Pancreas (tissue), 10 donors: Measurements from ENCODE around the gene KMT2A. TPM values are rescaled to one million over a fixed set of nuclear protein-coding genes. Genes with fewer than 3 reads are reported as not detected.
"Not testable (repeated sequence)": the region's sequence is repeated elsewhere in the genome, so short reads cannot be mapped to it uniquely, and the experiment has no call there.

ENCODE experiments used
- ATAC-seq, 4 donors: fragments of 200-7000 bp; cut with Tn5 transposase; one replicate each; pipeline versions ENCODE4 v1.8.0 to v1.9.1; 2020; ENCODE audit warnings: mild to moderate bottlenecking in 4 of 4, moderate library complexity in 4 of 4
- DNase-seq, 6 donors: peaks; one replicate each; pipeline ENCODE4 v3.0.0-alpha.2; 2020
- FAIRE-seq: peaks from 2 replicates; lab custom pipeline; 2012; peaks lifted over from hg19 to GRCh38; lab: Jason Lieb, UNC
- H3K27ac ChIP-seq, 4 donors: fragments of 200-600 bp; sonication (generic); 1 replicate in 3 of 4; 2 replicates in 1 of 4; pipeline versions ENCODE4 v1.5.0 to v1.8.0; 2020
- H3K27me3 ChIP-seq, 4 donors: fragments of 200-600 bp; one replicate each; pipeline ENCODE4 v1.8.0; 2021
- H3K36me3 ChIP-seq, 3 donors: fragments of 200-600 bp; sonication (generic) in 1 of 3; one replicate each; pipeline versions ENCODE4 v1.5.0 to v1.8.0; 2020 to 2021
- H3K4me1 ChIP-seq, 3 donors: fragments of 200-600 bp; one replicate each; pipeline ENCODE4 v1.8.0; 2021
- H3K4me3 ChIP-seq, 4 donors: fragments of 200-600 bp; sonication (generic) in 2 of 4; one replicate each; pipeline versions ENCODE4 v1.5.0 to v1.8.0; 2020 to 2021
- H3K9me3 ChIP-seq, 4 donors: fragments of 200-600 bp; one replicate each; pipeline ENCODE4 v1.8.0; 2021
- WGBS, 2 donors: extraction: QIAGEN DNeasy Blood & Tissue Kit; methylation state at CpG; one replicate each; pipeline ENCODE4 v1.1.7; 2013; 5-methylcytosine and 5-hydroxymethylcytosine counted together
- intact Hi-C, 3 donors: fragments of 100-400 bp; cut with DNase I; formaldehyde crosslinking; loops; one replicate each; pipeline versions ENCODE4 v1.11.1 to v1.14.2; 2022
- polyA plus RNA-seq, 2 donors: library from polyadenylated mRNA; stranded (reverse); fragments of 200-250 nt; gene quantifications; one replicate each; pipeline ENCODE4 v1.2.3, GENCODE V29; 2013
- total RNA-seq, 6 donors: library from RNA; stranded (reverse); fragmentation: NEBNext Ultra II Directional in 4 of 6; extraction: Animal tissue kit (Norgen Biotek cat#: 25700) in 4 of 6; gene quantifications; one replicate each; pipeline versions ENCODE4 v1.2.1 to v1.2.4, GENCODE V29; 2021 to 2023
- TF ChIP-seq, protein P1 (sequence below), 4 donors: fragments of 200-600 bp; sonication (generic) in 3 of 4; IDR thresholded peaks; one replicate each; pipeline versions ENCODE4 v1.5.0 to v1.8.0; 2021; ENCODE audit warnings: antibody characterized with exemption in 4 of 4
- donor health status: healthy with polysubstance abuse.
- donor health status: DM: no; HTN: no; CAD: no; lungs with moderate emphysema.
- donor health status: DM: no; HTN: no; CAD: no.
- donor health status: control.
- donor health status: control.
- donor health status: Bipolar disorder and iron deficiency.
- donor health status: DM: yes; HTN: yes; CAD: no.
- donor health status: DM: no; HTN: no; CAD: no.
- donor health status: DM: no; HTN: no; CAD: no.
- donor health status: DM: yes; HTN: yes; CAD: no.

KMT2A gene
- total and polyA plus RNA-seq, 8 donors = 13.9 to 46.3 (median 32.4) TPM

GRCh38 chr11:118570787-118571186 lies 134.5 kb downstream of the KMT2A start:
- WGBS, 2 donors = 96 to 97% methylated on average over 1 of the region's 1 CpG
- Histone ChIP-seq H3K4me1 (peaks cover 6 to 27% (median 7%) of the 10 kb centered on the region in 3 donors), H3K4me3 (no peak overlapping the region), H3K36me3 (no peaks in the 10 kb centered on the region), H3K9me3 (no peaks in the 10 kb centered on the region), H3K27ac (no peak overlapping the region), H3K27me3 (no peaks in the 10 kb centered on the region)
- no peak for ATAC-seq
- DNase-seq = no peak
- TF ChIP-seq, protein P1, sequence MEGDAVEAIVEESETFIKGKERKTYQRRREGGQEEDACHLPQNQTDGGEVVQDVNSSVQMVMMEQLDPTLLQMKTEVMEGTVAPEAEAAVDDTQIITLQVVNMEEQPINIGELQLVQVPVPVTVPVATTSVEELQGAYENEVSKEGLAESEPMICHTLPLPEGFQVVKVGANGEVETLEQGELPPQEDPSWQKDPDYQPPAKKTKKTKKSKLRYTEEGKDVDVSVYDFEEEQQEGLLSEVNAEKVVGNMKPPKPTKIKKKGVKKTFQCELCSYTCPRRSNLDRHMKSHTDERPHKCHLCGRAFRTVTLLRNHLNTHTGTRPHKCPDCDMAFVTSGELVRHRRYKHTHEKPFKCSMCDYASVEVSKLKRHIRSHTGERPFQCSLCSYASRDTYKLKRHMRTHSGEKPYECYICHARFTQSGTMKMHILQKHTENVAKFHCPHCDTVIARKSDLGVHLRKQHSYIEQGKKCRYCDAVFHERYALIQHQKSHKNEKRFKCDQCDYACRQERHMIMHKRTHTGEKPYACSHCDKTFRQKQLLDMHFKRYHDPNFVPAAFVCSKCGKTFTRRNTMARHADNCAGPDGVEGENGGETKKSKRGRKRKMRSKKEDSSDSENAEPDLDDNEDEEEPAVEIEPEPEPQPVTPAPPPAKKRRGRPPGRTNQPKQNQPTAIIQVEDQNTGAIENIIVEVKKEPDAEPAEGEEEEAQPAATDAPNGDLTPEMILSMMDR (IDR thresholded peaks at IDR 0.05) = no peak
- intact Hi-C loops = no loop called here
- no peak for FAIRE-seq

- intact Hi-C loops, H3K27me3 ChIP-seq, DNase-seq, FAIRE-seq, H3K9me3 ChIP-seq, H3K36me3 ChIP-seq: not testable (repeated sequence)
- peaks cover 10 to 35% (median 11%) of the 10 kb centered on the region in 3 donors for H3K4me1 ChIP-seq
- peak overlapping the region; percentile 95 to 99 (median 98) for H3K27ac ChIP-seq
- H3K4me3 ChIP-seq = peak overlapping the region; percentile 89 to 95 (median 90)
- WGBS, 2 donors = 12 to 26% methylated on average over 15 of the region's 15 CpGs
- ATAC-seq = peak in 2 of 4 donors; percentile 8 to 18
Measured at GRCh38 chr11:118571701-118572060, 135.4 kb downstream of the KMT2A start.

DNA sequence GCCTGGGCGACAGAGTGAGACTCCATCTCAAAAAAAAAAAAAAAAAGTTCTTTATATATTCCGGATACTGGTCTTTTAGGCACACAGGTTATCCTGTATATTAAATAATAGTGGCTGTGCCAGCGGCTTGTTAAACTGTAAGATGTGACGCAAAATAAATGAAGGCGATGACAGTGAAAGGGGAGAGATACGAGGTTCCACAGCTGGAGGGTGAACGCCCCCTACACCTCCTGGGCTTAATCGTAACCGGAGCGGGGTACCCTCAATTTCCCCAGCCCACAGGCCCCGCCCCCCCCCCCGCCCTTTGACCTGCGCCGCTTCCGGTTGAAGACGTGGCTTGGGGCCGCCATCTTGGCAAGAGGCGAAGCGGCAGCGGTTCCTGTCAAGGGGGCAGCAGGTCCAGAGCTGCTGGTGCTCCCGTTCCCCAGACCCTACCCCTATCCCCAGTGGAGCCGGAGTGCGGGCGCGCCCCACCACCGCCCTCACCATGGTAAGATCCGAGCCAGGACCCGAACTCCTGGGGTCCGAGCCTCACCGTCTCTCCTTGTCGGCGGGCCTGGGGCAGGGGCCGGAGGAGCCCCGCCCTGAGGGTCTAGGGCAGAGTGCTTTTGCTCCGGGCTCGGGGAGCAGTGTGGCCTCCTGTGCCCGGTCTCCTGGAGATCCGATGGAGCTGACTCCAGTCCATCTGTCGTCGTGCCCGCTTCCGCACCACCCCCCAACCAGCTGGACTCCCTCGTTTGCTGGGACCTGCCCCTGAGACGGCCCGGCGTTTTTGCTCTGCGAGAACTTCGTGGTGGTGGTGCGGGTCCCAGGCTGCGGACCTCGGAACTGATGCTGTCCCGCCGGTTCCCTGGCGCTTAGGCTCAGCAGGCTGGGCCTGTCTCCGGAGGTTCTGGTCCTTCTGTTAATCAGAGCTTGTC lies 136.0 kb downstream of the KMT2A start, which contains the start of gene ARCN1:
ARCN1 (plus strand) TSS at position 349 of the 920 bp plus-strand sequence; CDS start at position 488, 139 bp downstream.
- FAIRE-seq (no peak), DNase-seq (peak; percentile 72 to 93 (median 80)), ATAC-seq (peak; percentile 89 to 93 (median 90))
- H3K36me3 ChIP-seq = no peaks in the 10 kb centered on the region
- peak within 1 kb of the TSS; percentile 89 to 95 (median 90) for H3K4me3 ChIP-seq
- no peaks in the 10 kb centered on the region for H3K9me3 ChIP-seq
- intact Hi-C loops = no loop called here
- H3K27me3 ChIP-seq = no peaks in the 10 kb centered on the region
- WGBS, 2 donors = 0% methylated on average over 49 to 55 of the region's 55 CpGs
- TF ChIP-seq, protein P1 (IDR thresholded peaks at IDR 0.05) = no peak
- peak within 1 kb of the TSS; percentile 95 to 99 (median 98) for H3K27ac ChIP-seq
- peaks cover 10 to 35% (median 12%) of the 10 kb centered on the region in 3 donors for H3K4me1 ChIP-seq

DNA sequence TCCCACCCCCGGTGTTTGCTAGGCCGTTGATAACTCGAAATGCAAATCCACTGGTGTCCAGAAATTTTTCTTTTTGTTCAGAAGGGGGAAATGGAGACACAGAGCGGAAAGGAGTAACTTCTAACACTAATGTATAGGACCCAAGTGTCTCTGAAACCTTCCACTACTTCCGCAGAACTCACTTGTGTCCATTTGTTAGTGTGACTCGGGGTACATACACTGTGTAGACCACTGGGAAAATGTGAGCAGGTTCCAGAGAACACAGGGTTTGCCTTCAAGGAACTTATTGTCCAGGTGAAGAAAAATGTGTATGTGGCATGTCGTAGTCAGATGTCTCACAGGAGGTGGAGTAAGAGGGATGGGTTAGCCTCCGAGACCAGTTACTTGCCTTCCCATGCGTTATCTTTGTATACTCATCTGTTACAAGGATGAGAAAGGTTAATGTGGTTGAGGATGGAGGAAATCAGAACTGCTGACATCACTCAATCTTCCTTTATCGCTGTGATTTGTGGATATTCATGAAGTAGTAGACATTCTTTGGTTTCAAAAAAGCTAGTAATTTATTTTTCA lies 136.8 kb downstream of the KMT2A start:
- FAIRE-seq (no peak), ATAC-seq (peak; percentile 30 to 58 (median 42)), DNase-seq (no peak)
- Histone ChIP-seq H3K27me3 (no peaks in the 10 kb centered on the region), H3K4me1 (peaks cover 10 to 36% (median 17%) of the 10 kb centered on the region in 3 donors), H3K27ac (peak overlapping the region; percentile 95 to 99 (median 98)), H3K36me3 (no peaks in the 10 kb centered on the region), H3K9me3 (no peaks in the 10 kb centered on the region), H3K4me3 (peak overlapping the region; percentile 89 to 95 (median 90))
- WGBS, 2 donors = 1 to 2% methylated on average over 10 of the region's 10 CpGs
- intact Hi-C loops = no loop called here
- TF ChIP-seq, protein P1 (IDR thresholded peaks at IDR 0.05) = no peak

DNA sequence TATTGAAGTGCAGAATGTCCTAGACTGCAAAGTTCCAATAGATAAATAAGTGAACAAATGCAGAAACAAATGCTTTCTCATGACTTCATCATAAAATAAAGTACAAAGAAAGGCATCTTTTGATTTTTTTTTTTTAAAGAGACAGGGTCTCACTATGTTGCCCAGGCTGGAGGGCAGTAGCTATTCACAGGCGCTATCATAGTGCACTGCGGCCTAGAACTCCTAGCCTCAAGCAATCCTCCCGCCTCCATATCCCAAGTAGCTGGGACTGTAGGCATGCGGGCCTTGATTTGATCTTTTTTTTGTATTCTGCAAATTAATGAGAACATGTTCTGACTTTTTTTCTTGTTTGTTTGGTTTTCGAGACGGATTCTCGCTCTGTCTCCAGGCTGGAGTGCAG lies 138.3 kb downstream of the KMT2A start:
- FAIRE-seq (no peak), ATAC-seq (no peak)
- 47 to 52% methylated on average over 7 of the region's 7 CpGs for WGBS, 2 donors

More for the DNA sequence above, 138.3 kb downstream of the KMT2A start:
- Histone ChIP-seq H3K4me3 (peak overlapping the region in 2 of 4 donors; percentile 90), H3K36me3 (no peaks in the 10 kb centered on the region), H3K27ac (no peak overlapping the region), H3K27me3 (no peaks in the 10 kb centered on the region), H3K4me1 (peaks cover 17 to 45% (median 17%) of the 10 kb centered on the region in 3 donors), H3K9me3 (no peaks in the 10 kb centered on the region)
- intact Hi-C loops = no loop called here
- TF ChIP-seq, protein P1 (IDR thresholded peaks at IDR 0.05) = no peak
- no peak for DNase-seq
